Activated CD4-positive, alpha-beta T cell treated with anti-CD3 and anti-CD28 coated beads for 36 hours (primary cell): ENCODE data around the gene CMTM5. TPM values are rescaled to one million over a fixed set of nuclear protein-coding genes. Genes with fewer than 3 reads are reported as not detected.
"Not testable (repeated sequence)": the region's sequence is repeated elsewhere in the genome, so short reads cannot be mapped to it uniquely, and the experiment has no call there.

Source experiments
- ATAC-seq: fragments of 200-7000 bp; cut with Tn5 transposase; one replicate; pipeline ENCODE4 v1.10.0; 2021; ENCODE audit warnings: mild to moderate bottlenecking, moderate library complexity
- CTCF ChIA-PET: fragments of 350-600 bp; sonication (Branson Sonifier 250); formaldehyde crosslinking; loops from one replicate; lab custom pipeline; 2021; ENCODE audit warnings: antibody characterized with exemption; lab: Charles Lee
- POLR2A ChIA-PET: fragments of 350-600 bp; sonication (Branson Sonifier 250); formaldehyde crosslinking; loops from one replicate; lab custom pipeline; 2021; ENCODE audit warnings: antibody characterized with exemption, inconsistent platforms; lab: Charles Lee
- DNase-seq: peaks from one replicate; pipeline ENCODE4 v3.0.0-alpha.2; 2020
- H3K27ac Mint-ChIP-seq: one replicate; pipeline ENCODE4 v1.8.0; 2021; ENCODE audit warnings: mixed read lengths
- H3K27me3 Mint-ChIP-seq: one replicate; pipeline ENCODE4 v1.8.0; 2021; ENCODE audit warnings: mixed read lengths
- H3K36me3 Mint-ChIP-seq: one replicate; pipeline ENCODE4 v1.8.0; 2021; ENCODE audit warnings: low read depth, mixed read lengths
- H3K4me1 Mint-ChIP-seq: one replicate; pipeline ENCODE4 v1.8.0; 2021; ENCODE audit warnings: mixed read lengths
- H3K4me3 Mint-ChIP-seq: one replicate; pipeline ENCODE4 v1.8.0; 2021; ENCODE audit warnings: mild to moderate bottlenecking, moderate library complexity, mixed read lengths
- H3K9me3 Mint-ChIP-seq: one replicate; pipeline ENCODE4 v1.8.0; 2021; ENCODE audit warnings: low read depth, mixed read lengths
- intact Hi-C, 2 experiments: fragments of 100-400 bp; cut with DNase I in 1 of 2; cut with micrococcal nuclease in 1 of 2; formaldehyde crosslinking; loops; one replicate each; pipeline versions ENCODE4 v1.14.2 to v1.15.1; 2022 to 2024; cut with DNase I, micrococcal nuclease
- total RNA-seq, 2 experiments: library from RNA; stranded (reverse); gene quantifications; one replicate each; pipeline ENCODE4 v1.2.3, GENCODE V29; 2021

CMTM5 gene
- total RNA-seq, 2 experiments from 2014 or later: not detected

- Mint-ChIP-seq H3K9me3 (no peaks in the 10 kb centered on the region), H3K27ac (no peak overlapping the region), H3K36me3 (no peaks in the 10 kb centered on the region), H3K27me3 (peaks cover 2% of the 10 kb centered on the region), H3K4me1 (no peaks in the 10 kb centered on the region), H3K4me3 (no peak overlapping the region)
- DNase-seq (no peak), ATAC-seq (no peak)
- intact Hi-C loops: loop anchor here (1.0 to 2.0 kb wide), 4 partner anchors 53 to 261 kb away; no protein-coding TSS in a partner anchor
- CTCF ChIA-PET: interaction anchor here (0.7 to 3.0 kb wide), 20 partner anchors 10 to 260 kb away, joined by 3 to 24 read pairs (median 4); partner anchors contain the start of gene SLC22A17
- POLR2A ChIA-PET: no interaction called here
These were observed 4.1 kb downstream of the CMTM5 start for GRCh38 chr14:23380976-23381375.

- Mint-ChIP-seq H3K27ac (no peak overlapping the region), H3K4me3 (no peak overlapping the region), H3K9me3 (no peaks in the 10 kb centered on the region), H3K36me3 (no peaks in the 10 kb centered on the region), H3K27me3 (peaks cover 2% of the 10 kb centered on the region), H3K4me1 (no peaks in the 10 kb centered on the region)
- ATAC-seq (no peak), DNase-seq (no peak)
- ChIA-PET POLR2A (no interaction called here), CTCF (interaction anchor here (1.1 to 1.2 kb wide), 2 partner anchors 12 to 36 kb away, joined by 3 read pairs; no protein-coding TSS in a partner anchor)
- intact Hi-C loops: loop anchor here in 1 of 2 experiments (2.0 kb wide), 1 partner anchor 261 kb away; no protein-coding TSS in a partner anchor
These were observed 5.0 kb downstream of the CMTM5 start for GRCh38 chr14:23381871-23382270.

GRCh38 chr14:23382276-23382675, 5.4 kb downstream of the CMTM5 start:
- CTCF ChIA-PET: interaction anchor here (0.9 to 1.3 kb wide), 4 partner anchors 11 to 56 kb away, joined by 3 to 5 read pairs (median 4); no protein-coding TSS in a partner anchor
- POLR2A ChIA-PET: no interaction called here
- H3K9me3 Mint-ChIP-seq: no peaks in the 10 kb centered on the region
- ATAC-seq (no peak), DNase-seq (no peak)
- H3K27me3 Mint-ChIP-seq: peaks cover 2% of the 10 kb centered on the region
- no peaks in the 10 kb centered on the region for H3K36me3 Mint-ChIP-seq
- no peak overlapping the region for H3K4me3 Mint-ChIP-seq
- H3K27ac Mint-ChIP-seq: no peak overlapping the region
- intact Hi-C loops: no loop called here
- H3K4me1 Mint-ChIP-seq: no peaks in the 10 kb centered on the region

DNA sequence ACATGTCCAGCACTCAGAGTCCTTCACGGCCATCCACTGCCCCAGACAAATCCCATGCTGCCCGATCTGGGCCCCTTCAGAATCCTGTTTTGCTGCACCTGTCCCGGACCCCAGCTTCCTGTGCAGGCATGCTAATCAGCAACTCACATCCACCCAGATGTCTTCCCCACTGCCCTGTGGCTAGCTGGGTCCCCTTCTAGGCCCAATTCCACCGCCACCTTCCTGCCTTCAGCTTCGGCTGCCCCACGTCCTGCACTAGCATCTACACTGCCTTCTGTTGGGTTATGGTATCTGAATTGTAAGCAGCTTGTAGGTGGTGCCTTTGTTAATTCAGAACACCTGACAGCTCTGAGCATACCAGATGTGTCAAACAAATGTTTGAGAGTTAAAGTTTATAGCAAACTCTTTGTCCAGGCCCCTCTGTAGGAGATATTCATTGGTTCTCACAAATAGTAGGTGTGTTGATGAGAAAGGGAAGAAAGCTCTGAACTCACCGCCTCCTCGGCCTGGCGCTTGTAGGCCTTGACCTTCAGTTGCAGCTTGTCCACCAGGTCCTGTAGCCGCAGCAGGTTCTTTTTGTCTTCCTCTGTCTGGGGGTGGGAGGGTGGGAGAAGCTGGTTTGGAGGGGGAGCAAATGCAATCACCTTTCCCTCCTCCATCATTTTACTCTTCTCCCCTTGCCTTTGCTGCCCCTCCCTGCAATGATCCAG, 6.0 kb downstream of the CMTM5 start:
- H3K9me3 Mint-ChIP-seq: no peaks in the 10 kb centered on the region
- CTCF ChIA-PET: interaction anchor here (0.7 to 1.3 kb wide), 5 partner anchors 11 to 57 kb away, joined by 3 to 5 read pairs (median 3); no protein-coding TSS in a partner anchor
- peaks cover 2% of the 10 kb centered on the region for H3K27me3 Mint-ChIP-seq
- no peak for DNase-seq
- no peak for ATAC-seq
- no peaks in the 10 kb centered on the region for H3K4me1 Mint-ChIP-seq
- H3K4me3 Mint-ChIP-seq: no peak overlapping the region
- intact Hi-C loops: no loop called here
- no peaks in the 10 kb centered on the region for H3K36me3 Mint-ChIP-seq
- POLR2A ChIA-PET: no interaction called here
- no peak overlapping the region for H3K27ac Mint-ChIP-seq

DNA sequence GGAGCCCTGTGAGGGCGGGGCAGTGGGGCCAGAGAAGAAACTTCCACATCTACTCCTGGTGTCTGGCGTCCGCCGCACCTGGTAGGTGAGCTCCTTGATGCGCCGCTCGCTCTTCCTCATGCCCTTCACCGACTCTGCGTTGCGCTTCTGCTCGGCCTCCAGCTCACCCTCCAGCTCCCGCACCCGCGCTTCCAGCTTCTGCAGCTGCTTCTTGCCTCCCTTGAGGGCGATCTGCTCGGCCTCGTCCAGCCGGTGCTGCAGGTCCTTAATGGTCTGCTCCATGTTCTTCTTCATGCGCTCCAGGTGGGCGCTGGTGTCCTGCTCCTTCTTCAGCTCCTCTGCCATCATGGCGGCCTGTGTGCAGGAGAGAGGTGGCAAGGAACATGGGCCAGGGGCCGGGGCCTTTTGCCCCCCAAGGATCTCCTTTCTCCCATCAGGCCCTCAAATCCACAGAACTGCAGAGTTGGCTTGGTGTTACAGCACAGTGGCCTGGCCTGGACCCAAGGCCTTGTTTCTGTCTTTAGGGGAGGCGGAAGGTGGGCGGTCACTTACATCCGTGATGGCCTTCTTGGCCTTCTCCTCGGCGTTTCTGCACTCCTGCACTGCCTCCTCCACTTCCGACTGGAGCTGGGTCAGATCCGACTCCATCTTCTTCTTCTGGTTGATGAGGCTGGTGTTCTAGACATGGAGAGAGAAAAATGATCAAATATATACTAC, 7.7 kb downstream of the CMTM5 start:
- DNase-seq: no peak
- no peaks in the 10 kb centered on the region for H3K9me3 Mint-ChIP-seq
- intact Hi-C loops: no loop called here
- no peaks in the 10 kb centered on the region for H3K4me1 Mint-ChIP-seq
- ATAC-seq: no peak
- CTCF ChIA-PET: interaction anchor here (0.6 kb wide), 1 partner anchor 64 kb away, joined by 3 read pairs; no protein-coding TSS in a partner anchor
- H3K4me3 Mint-ChIP-seq: no peak overlapping the region
- H3K27ac Mint-ChIP-seq: no peak overlapping the region
- POLR2A ChIA-PET: interaction anchor here (0.5 kb wide), 1 partner anchor 151 kb away, joined by 5 read pairs; no protein-coding TSS in a partner anchor
- no peaks in the 10 kb centered on the region for H3K36me3 Mint-ChIP-seq
- H3K27me3 Mint-ChIP-seq: peaks cover 2% of the 10 kb centered on the region

GRCh38 chr14:23385244-23385641, 8.4 kb downstream of the CMTM5 start:
- ChIA-PET POLR2A (interaction anchor here (0.5 kb wide), 1 partner anchor 151 kb away, joined by 5 read pairs; no protein-coding TSS in a partner anchor), CTCF (interaction anchor here (1.2 kb wide), 1 partner anchor 33 kb away, joined by 3 read pairs; the partner anchor contains the start of gene SLC22A17)
- DNase-seq: no peak
- no peak for ATAC-seq
- Mint-ChIP-seq H3K9me3 (no peaks in the 10 kb centered on the region), H3K27ac (no peak overlapping the region), H3K4me3 (no peak overlapping the region), H3K4me1 (no peaks in the 10 kb centered on the region), H3K36me3 (no peaks in the 10 kb centered on the region), H3K27me3 (peaks cover 2% of the 10 kb centered on the region)
- intact Hi-C loops: no loop called here

DNA sequence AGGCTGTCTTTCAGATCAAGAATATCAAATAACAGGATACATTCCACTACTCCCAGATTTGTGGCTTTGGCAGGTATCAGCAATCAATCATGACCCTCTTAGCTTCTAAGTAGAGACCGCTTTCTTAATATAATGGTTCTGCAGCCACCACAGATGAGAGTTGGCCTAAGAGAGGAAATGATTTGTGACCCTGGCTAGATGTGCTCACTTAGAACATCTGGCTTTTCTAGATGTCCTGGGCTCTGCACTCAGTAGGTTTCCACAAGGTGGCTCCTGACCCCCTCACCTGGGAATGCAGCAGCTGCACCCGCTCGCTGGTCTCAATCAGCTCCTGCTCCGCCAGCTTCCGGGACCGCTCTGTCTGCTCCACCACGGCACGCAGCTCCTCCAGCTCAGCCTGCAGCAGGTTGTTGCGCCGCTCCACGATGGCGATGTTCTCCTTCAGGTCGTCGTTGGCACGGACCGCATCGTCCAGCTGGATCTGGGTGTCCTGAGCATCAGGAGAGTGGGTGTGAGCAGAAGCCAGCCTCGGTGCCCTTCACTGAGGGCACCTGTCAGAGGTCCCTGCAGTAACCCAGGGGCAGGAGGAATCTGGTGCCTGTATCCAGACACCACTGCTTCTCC, 8.9 kb downstream of the CMTM5 start:
- intact Hi-C loops: no loop called here
- POLR2A ChIA-PET: no interaction called here
- Mint-ChIP-seq H3K36me3 (no peaks in the 10 kb centered on the region), H3K9me3 (no peaks in the 10 kb centered on the region), H3K27me3 (peaks cover 2% of the 10 kb centered on the region), H3K27ac (no peak overlapping the region), H3K4me3 (no peak overlapping the region), H3K4me1 (no peaks in the 10 kb centered on the region)
- CTCF ChIA-PET: interaction anchor here (1.2 kb wide), 1 partner anchor 33 kb away, joined by 3 read pairs; the partner anchor contains the start of gene SLC22A17
- DNase-seq (no peak), ATAC-seq (no peak)

DNA sequence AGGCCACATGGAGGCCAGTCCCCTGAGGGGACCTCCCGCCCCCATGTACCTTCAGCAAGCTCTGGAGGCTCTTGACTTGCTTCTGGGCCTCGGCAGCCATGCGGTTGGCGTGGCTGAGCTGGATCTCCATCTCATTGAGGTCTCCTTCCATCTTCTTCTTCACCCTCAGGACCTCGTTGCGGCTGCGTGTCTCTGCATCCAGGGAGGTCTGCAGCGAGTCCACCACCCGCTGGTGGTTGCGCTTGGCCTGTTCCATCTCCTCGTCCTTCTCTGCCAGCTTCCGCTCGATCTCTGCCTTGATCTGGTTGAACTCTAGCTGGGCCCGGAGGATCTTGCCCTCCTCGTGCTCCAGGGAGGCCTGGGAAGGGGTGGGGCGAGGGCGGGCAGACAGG, 9.4 kb downstream of the CMTM5 start:
- H3K4me3 Mint-ChIP-seq, ATAC-seq, H3K9me3 Mint-ChIP-seq, H3K27me3 Mint-ChIP-seq, POLR2A ChIA-PET, DNase-seq, intact Hi-C loops, H3K4me1 Mint-ChIP-seq, H3K27ac Mint-ChIP-seq, H3K36me3 Mint-ChIP-seq: not testable (repeated sequence)
- CTCF ChIA-PET: interaction anchor here (1.2 kb wide), 1 partner anchor 34 kb away, joined by 3 read pairs; the partner anchor contains the start of gene SLC22A17

DNA sequence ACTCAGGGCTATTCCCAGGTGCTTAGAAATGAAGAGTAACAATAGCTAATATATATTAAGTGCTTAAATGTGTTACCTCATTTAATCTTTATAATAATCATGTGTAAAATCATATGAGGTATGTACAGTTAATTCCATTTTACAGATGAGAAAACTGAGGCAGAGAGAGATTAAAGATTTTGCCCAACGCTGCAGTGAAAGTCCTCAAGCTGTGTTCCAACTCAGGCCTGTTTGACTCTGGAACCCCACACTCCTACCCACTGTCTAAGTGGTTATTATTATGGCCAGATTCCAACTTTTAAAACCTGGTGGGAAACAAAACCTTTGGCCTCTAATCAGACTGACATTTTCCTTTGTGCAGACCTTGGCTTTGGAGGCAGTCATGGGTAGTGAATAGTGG, 10.2 kb downstream of the CMTM5 start:
- no peak overlapping the region for H3K27ac Mint-ChIP-seq
- ChIA-PET CTCF (interaction anchor here (0.5 to 1.0 kb wide), 2 partner anchors 174 to 266 kb away, joined by 3 read pairs; no protein-coding TSS in a partner anchor), POLR2A (no interaction called here)
- ATAC-seq (no peak), DNase-seq (no peak)
- no peaks in the 10 kb centered on the region for H3K4me1 Mint-ChIP-seq
- no peaks in the 10 kb centered on the region for H3K36me3 Mint-ChIP-seq
- H3K4me3 Mint-ChIP-seq: no peak overlapping the region
- no peaks in the 10 kb centered on the region for H3K9me3 Mint-ChIP-seq
- peaks cover 2% of the 10 kb centered on the region for H3K27me3 Mint-ChIP-seq
- intact Hi-C loops: no loop called here

DNA sequence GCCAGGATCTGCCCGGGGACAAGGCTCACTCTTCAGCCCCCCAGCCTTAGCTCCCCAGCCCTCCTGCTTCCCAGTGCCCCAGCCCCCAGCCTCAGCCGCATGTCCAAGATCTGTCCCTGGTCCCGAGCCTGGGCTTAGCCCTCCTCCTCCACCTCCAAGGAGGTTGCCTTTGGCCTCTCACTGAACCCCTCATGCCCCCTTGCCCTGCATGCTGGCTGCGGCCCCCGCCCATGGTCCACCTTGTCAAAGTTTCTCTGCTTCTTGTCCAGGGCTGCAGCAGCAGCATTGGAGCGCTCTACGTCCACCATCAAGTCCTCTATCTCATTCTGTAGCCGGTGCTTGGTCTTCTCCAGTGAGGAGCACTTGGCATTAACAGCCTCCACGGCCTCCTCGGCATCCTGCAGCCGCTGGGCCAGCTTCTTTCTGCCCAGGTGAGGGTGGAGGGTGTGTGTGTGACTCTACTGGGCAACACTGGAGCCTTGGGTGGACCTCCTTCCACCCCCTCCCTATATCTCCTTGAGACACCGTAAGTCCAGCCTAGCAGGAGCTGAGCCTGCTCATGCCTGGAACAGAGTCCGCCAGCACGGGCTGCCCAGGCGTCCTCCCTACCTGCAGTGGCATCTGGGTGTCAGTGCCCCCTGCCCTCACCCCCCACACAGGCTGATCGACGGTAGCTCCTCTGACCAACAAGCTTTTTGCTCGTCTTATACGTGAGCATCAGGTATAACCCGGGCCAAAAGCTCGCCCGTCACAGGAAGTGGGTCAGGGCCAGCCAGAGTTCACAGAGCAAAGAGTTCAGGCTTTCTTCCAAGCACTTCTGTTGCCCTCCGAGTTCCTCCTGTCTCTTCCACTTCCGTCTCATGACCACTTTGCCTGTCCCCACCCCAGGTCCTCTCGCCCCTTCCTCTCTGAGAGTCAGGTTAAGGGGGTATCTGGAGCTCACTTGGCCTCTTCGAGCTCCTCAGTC, 11.4 kb downstream of the CMTM5 start:
- no peaks in the 10 kb centered on the region for H3K9me3 Mint-ChIP-seq
- ChIA-PET CTCF (interaction anchor here (1.0 kb wide), 1 partner anchor 267 kb away, joined by 3 read pairs; no protein-coding TSS in a partner anchor), POLR2A (no interaction called here)
- no peak for DNase-seq
- no peak overlapping the region for H3K4me3 Mint-ChIP-seq
- no peak overlapping the region for H3K27ac Mint-ChIP-seq
- no peaks in the 10 kb centered on the region for H3K36me3 Mint-ChIP-seq
- H3K27me3 Mint-ChIP-seq: no peaks in the 10 kb centered on the region
- intact Hi-C loops: no loop called here
- no peaks in the 10 kb centered on the region for H3K4me1 Mint-ChIP-seq
- no peak for ATAC-seq
